Breast epithelium (tissue), 4 donors: ENCODE results near the gene TRIM9. TPM values are rescaled to one million over a fixed set of nuclear protein-coding genes. Genes with fewer than 3 reads are reported as not detected.

Experiments used
- DNase-seq, 2 donors: peaks; one replicate each; pipeline ENCODE4 v3.0.0-alpha.2; 2019; ENCODE audit warnings: low spot score in 2 of 2
- H3K27ac ChIP-seq, 2 donors: fragments of 200-600 bp; sonication (generic) in 1 of 2; one replicate each; pipeline ENCODE4 v1.5.1; 2016 to 2019; ENCODE audit warnings: mild to moderate bottlenecking in 1 of 2
- H3K27me3 ChIP-seq, 2 donors: fragments of 200-600 bp; sonication (generic) in 1 of 2; one replicate each; pipeline versions ENCODE4 v1.5.1 to v1.6.0; 2017 to 2019; ENCODE audit warnings: control low read depth in 1 of 2, mild to moderate bottlenecking in 1 of 2
- H3K36me3 ChIP-seq: fragments of 200-600 bp; one replicate; pipeline ENCODE4 v1.5.1; 2019
- H3K4me1 ChIP-seq, 2 donors: fragments of 200-600 bp; sonication (generic); one replicate each; pipeline ENCODE4 v1.5.1; 2016 to 2019; ENCODE audit warnings: control low read depth in 1 of 2
- H3K4me3 ChIP-seq, 3 donors: fragments of 200-600 bp; sonication (generic); 1 replicate in 2 of 3; 2 replicates in 1 of 3; pipeline ENCODE4 v1.5.1; 2016 to 2019; ENCODE audit warnings: mild to moderate bottlenecking in 3 of 3, moderate library complexity in 2 of 3
- H3K9me3 ChIP-seq, 2 donors: fragments of 200-600 bp; sonication (generic) in 1 of 2; one replicate each; pipeline ENCODE4 v1.5.1; 2016 to 2019; ENCODE audit warnings: control low read depth in 1 of 2
- POLR2A ChIP-seq: fragments of 450-650 bp; IDR thresholded peaks from one replicate; pipeline ENCODE4 v1.6.1; 2016; ENCODE audit warnings: antibody characterized with exemption, mild to moderate bottlenecking, moderate library complexity
- POLR2AphosphoS5 ChIP-seq, 3 donors: sonication (generic); formaldehyde crosslinking; IDR thresholded peaks; one replicate each; pipeline ENCODE4 v1.6.1; 2017; ENCODE audit warnings: antibody characterized with exemption in 3 of 3
- intact Hi-C: fragments of 100-400 bp; cut with DNase I; formaldehyde crosslinking; loops from one replicate; pipeline ENCODE4 v1.15.1; 2023; ENCODE audit warnings: low total_unique reads
- total RNA-seq, 3 donors: library from RNA; depleted of rRNA; stranded (reverse); fragments of >200 nt; gene quantifications; one replicate each; pipeline ENCODE4 v1.1.0, GENCODE V29; 2016
- TF ChIP-seq, protein P1 (sequence below), 3 donors: fragments of 450-650 bp; IDR thresholded peaks; one replicate each; pipeline ENCODE4 v1.5.1; 2016 to 2017; ENCODE audit warnings: antibody characterized with exemption in 3 of 3, mild to moderate bottlenecking in 3 of 3, moderate library complexity in 3 of 3

The TRIM9 gene
- total RNA-seq, 3 donors from 2014 or later: 2.9 to 5.2 (median 4.6) TPM

DNA sequence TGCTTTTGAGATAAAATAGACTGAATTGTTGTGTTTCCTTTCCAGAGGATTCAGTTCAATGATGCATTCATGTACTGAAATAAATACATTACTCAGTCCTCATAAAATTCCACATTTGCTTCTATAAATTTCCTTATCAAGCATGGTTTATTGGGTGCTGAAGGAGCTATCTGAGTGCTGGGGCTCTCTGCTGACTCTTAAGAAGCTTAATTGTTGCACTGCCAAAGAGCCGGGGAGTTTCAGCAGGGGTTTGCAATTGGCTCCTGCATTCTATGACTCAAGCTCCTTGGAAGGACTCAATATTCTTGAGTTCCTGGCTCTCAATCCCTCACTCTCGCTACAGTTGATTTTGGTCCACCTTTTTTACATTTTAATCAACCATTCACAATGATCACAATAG is 80.8 kb downstream of the TRIM9 start:
- no peak overlapping the region for H3K4me3 ChIP-seq
- intact Hi-C loops: no loop called here
- no peak for TF ChIP-seq POLR2A
- TF ChIP-seq POLR2AphosphoS5 (IDR thresholded peaks at IDR 0.05): no peak
- TF ChIP-seq, protein P1, sequence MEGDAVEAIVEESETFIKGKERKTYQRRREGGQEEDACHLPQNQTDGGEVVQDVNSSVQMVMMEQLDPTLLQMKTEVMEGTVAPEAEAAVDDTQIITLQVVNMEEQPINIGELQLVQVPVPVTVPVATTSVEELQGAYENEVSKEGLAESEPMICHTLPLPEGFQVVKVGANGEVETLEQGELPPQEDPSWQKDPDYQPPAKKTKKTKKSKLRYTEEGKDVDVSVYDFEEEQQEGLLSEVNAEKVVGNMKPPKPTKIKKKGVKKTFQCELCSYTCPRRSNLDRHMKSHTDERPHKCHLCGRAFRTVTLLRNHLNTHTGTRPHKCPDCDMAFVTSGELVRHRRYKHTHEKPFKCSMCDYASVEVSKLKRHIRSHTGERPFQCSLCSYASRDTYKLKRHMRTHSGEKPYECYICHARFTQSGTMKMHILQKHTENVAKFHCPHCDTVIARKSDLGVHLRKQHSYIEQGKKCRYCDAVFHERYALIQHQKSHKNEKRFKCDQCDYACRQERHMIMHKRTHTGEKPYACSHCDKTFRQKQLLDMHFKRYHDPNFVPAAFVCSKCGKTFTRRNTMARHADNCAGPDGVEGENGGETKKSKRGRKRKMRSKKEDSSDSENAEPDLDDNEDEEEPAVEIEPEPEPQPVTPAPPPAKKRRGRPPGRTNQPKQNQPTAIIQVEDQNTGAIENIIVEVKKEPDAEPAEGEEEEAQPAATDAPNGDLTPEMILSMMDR (IDR thresholded peaks at IDR 0.05): no peak
- no peak for DNase-seq
- H3K27ac ChIP-seq: no peak overlapping the region
- no peaks in the 10 kb centered on the region for H3K9me3 ChIP-seq
- no peaks in the 10 kb centered on the region for H3K27me3 ChIP-seq
- H3K36me3 ChIP-seq: no peaks in the 10 kb centered on the region
- no peaks in the 10 kb centered on the region for H3K4me1 ChIP-seq

DNA sequence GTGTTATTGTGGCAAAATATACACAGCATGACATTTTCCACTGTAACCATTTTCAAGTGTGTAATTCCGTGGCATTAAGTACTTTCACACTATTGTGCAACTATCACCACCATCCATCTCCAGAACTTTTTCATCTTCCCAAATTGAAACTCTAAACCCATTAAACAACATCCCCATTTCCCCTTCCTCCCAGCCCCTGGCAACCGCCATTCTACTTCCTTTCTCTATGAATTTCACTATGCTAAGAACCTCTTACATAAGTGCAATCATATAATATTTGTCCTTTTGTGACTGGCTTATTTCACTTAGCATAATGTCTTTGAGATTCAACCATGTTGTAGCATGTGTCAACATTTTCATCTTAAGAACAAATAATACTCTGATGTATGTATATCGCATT is 82.8 kb downstream of the TRIM9 start:
- H3K9me3 ChIP-seq: no peaks in the 10 kb centered on the region
- no peaks in the 10 kb centered on the region for H3K36me3 ChIP-seq
- intact Hi-C loops: no loop called here
- no peak overlapping the region for H3K27ac ChIP-seq
- DNase-seq: no peak
- no peak overlapping the region for H3K4me3 ChIP-seq
- H3K27me3 ChIP-seq: no peaks in the 10 kb centered on the region
- H3K4me1 ChIP-seq: no peaks in the 10 kb centered on the region
- TF ChIP-seq POLR2A: no peak
- no peak for TF ChIP-seq POLR2AphosphoS5 (IDR thresholded peaks at IDR 0.05)
- TF ChIP-seq, protein P1 (IDR thresholded peaks at IDR 0.05): no peak

DNA sequence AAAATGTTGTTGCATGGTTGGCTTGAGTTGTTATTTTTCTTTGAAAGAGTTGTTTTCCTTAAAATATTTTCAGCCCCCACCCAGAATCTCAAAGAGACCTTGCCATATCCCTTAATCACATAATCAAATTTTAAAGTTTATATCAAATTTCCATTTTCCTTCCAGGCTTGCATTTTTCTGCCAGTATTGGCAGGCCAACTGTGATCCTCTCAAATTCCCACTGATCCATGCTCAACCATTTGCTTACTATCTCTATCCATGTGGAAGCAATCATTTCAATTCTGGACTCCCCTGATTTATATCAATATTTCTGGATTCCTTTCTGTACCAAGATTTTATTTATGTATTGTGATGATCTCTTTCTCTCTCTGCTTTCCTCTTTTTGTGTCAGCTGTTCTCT is 86.5 kb downstream of the TRIM9 start:
- H3K4me3 ChIP-seq: no peak overlapping the region
- no peaks in the 10 kb centered on the region for H3K36me3 ChIP-seq
- no peak for TF ChIP-seq POLR2AphosphoS5 (IDR thresholded peaks at IDR 0.05)
- TF ChIP-seq, protein P1 (IDR thresholded peaks at IDR 0.05): no peak
- TF ChIP-seq POLR2A: no peak
- intact Hi-C loops: no loop called here
- H3K9me3 ChIP-seq: no peaks in the 10 kb centered on the region
- no peak overlapping the region for H3K27ac ChIP-seq
- H3K4me1 ChIP-seq: no peaks in the 10 kb centered on the region
- no peak for DNase-seq
- no peaks in the 10 kb centered on the region for H3K27me3 ChIP-seq

DNA sequence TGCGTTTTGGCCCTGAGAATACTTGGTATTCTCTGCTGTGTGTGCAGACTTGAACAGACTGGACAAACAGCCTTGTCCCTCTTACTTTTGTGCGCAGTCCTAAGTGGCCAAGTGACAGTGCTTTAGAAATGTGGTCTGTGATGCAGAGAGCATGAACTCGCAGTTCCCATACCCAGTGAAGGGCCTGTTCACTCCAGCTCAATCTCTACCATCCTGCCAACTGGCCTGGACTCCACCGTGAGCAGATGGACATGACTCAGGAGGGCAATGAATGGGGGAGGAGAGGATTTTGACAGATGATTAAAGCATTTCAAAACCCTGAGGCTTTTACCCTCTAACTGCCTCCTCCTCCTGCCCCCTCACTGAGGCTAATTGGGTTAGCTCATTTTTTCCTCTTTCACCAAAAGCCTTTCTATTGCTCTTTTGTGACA is 88.1 kb downstream of the TRIM9 start:
- H3K9me3 ChIP-seq: no peaks in the 10 kb centered on the region
- intact Hi-C loops: no loop called here
- peak overlapping the region in 1 of 2 donors; percentile 35 for H3K27ac ChIP-seq
- no peaks in the 10 kb centered on the region for H3K4me1 ChIP-seq
- no peaks in the 10 kb centered on the region for H3K27me3 ChIP-seq
- no peak for DNase-seq
- TF ChIP-seq, protein P1 (IDR thresholded peaks at IDR 0.05): no peak
- TF ChIP-seq POLR2A (no peak), POLR2AphosphoS5 (IDR thresholded peaks at IDR 0.05) (no peak)
- H3K4me3 ChIP-seq: no peak overlapping the region
- H3K36me3 ChIP-seq: no peaks in the 10 kb centered on the region

DNA sequence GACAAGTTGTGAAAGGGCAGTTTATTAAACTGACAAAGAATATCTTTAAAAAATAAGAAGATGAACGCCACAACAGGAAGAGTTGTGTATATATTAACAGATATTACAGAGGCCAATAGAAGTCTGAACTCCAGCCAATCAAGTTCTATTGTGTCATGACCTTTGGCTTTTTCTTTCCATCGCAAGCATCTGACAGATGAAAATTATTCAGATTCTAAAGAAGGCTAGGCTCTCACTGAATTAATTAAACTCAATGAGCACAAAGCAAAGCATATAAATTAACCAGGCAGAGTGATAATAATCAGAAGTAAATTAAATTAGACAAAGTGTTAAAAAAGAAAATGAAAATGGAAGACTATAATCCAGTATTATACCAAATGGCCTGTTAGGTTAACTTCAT is 88.6 kb downstream of the TRIM9 start:
- no peak for DNase-seq
- Histone ChIP-seq H3K4me1 (no peaks in the 10 kb centered on the region), H3K36me3 (no peaks in the 10 kb centered on the region), H3K4me3 (no peak overlapping the region), H3K27me3 (no peaks in the 10 kb centered on the region), H3K27ac (peak overlapping the region in 1 of 2 donors; percentile 35), H3K9me3 (no peaks in the 10 kb centered on the region)
- intact Hi-C loops: no loop called here
- no peak for TF ChIP-seq POLR2AphosphoS5 (IDR thresholded peaks at IDR 0.05)
- no peak for TF ChIP-seq POLR2A
- TF ChIP-seq, protein P1 (IDR thresholded peaks at IDR 0.05): no peak
